ENCODE results near the gene SPTLC2.

- TF ChIP-seq CTCF (IDR thresholded peaks at IDR 0.05) (no peak), POLR2AphosphoS5 (IDR thresholded peaks at IDR 0.05; ENCODE audit: insufficient read depth in 1 of 2, low read depth in 1 of 2) (no peak), POLR2A (IDR thresholded peaks at IDR 0.05) (no peak)
Observed at GRCh38 chr14:77547512-77548180, 68.8 kb downstream of the SPTLC2 start.
